ENCODE data around the gene CDC45. TPM values are rescaled to one million over a fixed set of nuclear protein-coding genes. Genes with fewer than 3 reads are reported as not detected.

CDC45 gene
- polyA plus RNA-seq, 1 donor (not counting 4 experiments of a cell fraction or from before 2014, with no cell fraction given) = 22.7 TPM

- FAIRE-seq (no peak), DNase-seq (ENCODE audit: low read depth, low spot score) (no peak)
- H3K27me3 ChIP-seq (ENCODE audit: control insufficient read depth, extremely low read depth, insufficient read depth, low read length) = no peaks in the 10 kb centered on the region
- no peak overlapping the region for H3K4me3 ChIP-seq (ENCODE audit: control insufficient read depth in 2 of 3, extremely low read depth in 1 of 3, insufficient read depth in 2 of 3, low read depth in 1 of 3, low read length in 3 of 3)
- H4K20me1 ChIP-seq (ENCODE audit: control insufficient read depth, extremely low read depth, insufficient read depth, low read length) = peaks cover 4% of the 10 kb centered on the region
- no peak overlapping the region for H3K9ac ChIP-seq (ENCODE audit: control insufficient read depth, extremely low read depth, insufficient read depth, low read length)
- H3K36me3 ChIP-seq (ENCODE audit: control insufficient read depth in 2 of 2, extremely low read depth in 1 of 2, insufficient read depth in 2 of 2, low read length in 2 of 2) = peaks cover 0 to 26% of the 10 kb centered on the region in 2 experiments
- no peak overlapping the region for H3K4me2 ChIP-seq (ENCODE audit: control insufficient read depth, extremely low read depth, insufficient read depth, low read depth, low read length)
- no peaks in the 10 kb centered on the region for H3K9me3 ChIP-seq (ENCODE audit: control insufficient read depth, low read depth, low read length)
- H3K4me1 ChIP-seq (ENCODE audit: control insufficient read depth, extremely low read depth, insufficient read depth, low read length) = no peaks in the 10 kb centered on the region
- TF ChIP-seq EZH2 (IDR thresholded peaks at IDR 0.05; ENCODE audit: low read length) (no peak), CTCF (optimal IDR thresholded peaks at IDR 0.05 in 1 of 3, IDR thresholded peaks at IDR 0.05 in 1 of 3, conservative IDR thresholded peaks at IDR 0.05 in 1 of 3; ENCODE audit: extremely low read depth in 1 of 3, insufficient read depth in 2 of 3, low read length in 3 of 3) (no peak)
- H3K79me2 ChIP-seq (ENCODE audit: control insufficient read depth, insufficient read depth, low read length) = no peaks in the 10 kb centered on the region
- no peaks in the 10 kb centered on the region for H3K9me1 ChIP-seq (ENCODE audit: control insufficient read depth, extremely low read depth, insufficient read depth, low read length)
- H3K27ac ChIP-seq (ENCODE audit: control insufficient read depth, insufficient read depth, low read length) = no peak overlapping the region
- dilution Hi-C loops (cut with MboI; ENCODE audit: extremely low pct_ligation_motif_present, low sequenced_read_pairs) = no loop called here
- no peak overlapping the region for H2AFZ ChIP-seq (ENCODE audit: control insufficient read depth, low read length)
Measured at GRCh38 chr22:19517171-19517500, 37.4 kb downstream of the CDC45 start.

GRCh38 chr22:19517919-19518611 is 38.3 kb downstream of the CDC45 start:
- Histone ChIP-seq H3K4me1 (ENCODE audit: control insufficient read depth, extremely low read depth, insufficient read depth, low read length) (no peaks in the 10 kb centered on the region), H3K36me3 (ENCODE audit: control insufficient read depth in 2 of 2, extremely low read depth in 1 of 2, insufficient read depth in 2 of 2, low read length in 2 of 2) (peaks cover 0 to 23% of the 10 kb centered on the region in 2 experiments), H2AFZ (ENCODE audit: control insufficient read depth, low read length) (no peak overlapping the region), H3K9me3 (ENCODE audit: control insufficient read depth, low read depth, low read length) (no peaks in the 10 kb centered on the region), H3K79me2 (ENCODE audit: control insufficient read depth, insufficient read depth, low read length) (no peaks in the 10 kb centered on the region), H3K9ac (ENCODE audit: control insufficient read depth, extremely low read depth, insufficient read depth, low read length) (no peak overlapping the region), H3K27ac (ENCODE audit: control insufficient read depth, insufficient read depth, low read length) (no peak overlapping the region), H3K27me3 (ENCODE audit: control insufficient read depth, extremely low read depth, insufficient read depth, low read length) (peaks cover 3% of the 10 kb centered on the region), H3K4me2 (ENCODE audit: control insufficient read depth, extremely low read depth, insufficient read depth, low read depth, low read length) (no peak overlapping the region), H4K20me1 (ENCODE audit: control insufficient read depth, extremely low read depth, insufficient read depth, low read length) (peaks cover 4% of the 10 kb centered on the region), H3K4me3 (ENCODE audit: control insufficient read depth in 2 of 3, extremely low read depth in 1 of 3, insufficient read depth in 2 of 3, low read depth in 1 of 3, low read length in 3 of 3) (no peak overlapping the region), H3K9me1 (ENCODE audit: control insufficient read depth, extremely low read depth, insufficient read depth, low read length) (no peaks in the 10 kb centered on the region)
- FAIRE-seq (no peak), DNase-seq (ENCODE audit: low read depth, low spot score) (no peak)
- dilution Hi-C loops (cut with MboI; ENCODE audit: extremely low pct_ligation_motif_present, low sequenced_read_pairs) = no loop called here
- TF ChIP-seq CTCF (optimal IDR thresholded peaks at IDR 0.05 in 1 of 3, IDR thresholded peaks at IDR 0.05 in 1 of 3, conservative IDR thresholded peaks at IDR 0.05 in 1 of 3; ENCODE audit: extremely low read depth in 1 of 3, insufficient read depth in 2 of 3, low read length in 3 of 3) = no peak
- TF ChIP-seq EZH2 (IDR thresholded peaks at IDR 0.05; ENCODE audit: low read length) = no peak
